HepG2 (cell line): ENCODE measurements around the gene PSEN2. TPM values are rescaled to one million over a fixed set of nuclear protein-coding genes. Genes with fewer than 3 reads are reported as not detected.

Experiments used
- ATAC-seq: fragments of 200-7000 bp; cut with Tn5 transposase; 3 replicates; pipeline ENCODE4 v1.9.1; 2020; ENCODE audit warnings: mild to moderate bottlenecking, moderate library complexity
- BruUV-seq: library from RNA; stranded (reverse); fragments of 400-500 nt; replicated peaks from 2 replicates; lab custom pipeline; 2021; lab: Mats Ljungman, UMichigan
- CTCF ChIA-PET: fragments of 300-600 bp; formaldehyde crosslinking; extraction: SDS; loops from one replicate; lab custom pipeline; 2021; ENCODE audit warnings: low total read pairs, inconsistent platforms, low intra/inter-chr PET ratio; lab: Yijun Ruan, JAX
- POLR2A ChIA-PET: fragments of 350-600 bp; sonication (Branson Sonifier 250); formaldehyde crosslinking; loops from one replicate; lab custom pipeline; 2020; ENCODE audit warnings: antibody characterized with exemption, inconsistent platforms; lab: Yijun Ruan, JAX
- DNase-seq: peaks from one replicate; pipeline ENCODE4 v3.0.0-alpha.2; 2015; ENCODE audit warnings: low spot score
- FAIRE-seq: peaks from 3 replicates; lab custom pipeline; 2011; peaks lifted over from hg19 to GRCh38; lab: Jason Lieb, UNC
- H2AFZ ChIP-seq: one replicate; pipeline ENCODE4 v1.6.1; 2011; ENCODE audit warnings: low read length, inconsistent platforms
- H3K27ac ChIP-seq: fragments of 300-600 bp; 3 replicates; pipeline ENCODE4 v1.8.0; 2011; ENCODE audit warnings: mixed run types, mild to moderate bottlenecking, mixed read lengths, low read length, inconsistent platforms; ENCODE audit not compliant: insufficient read depth; ENCODE audit errors: extremely low read length
- H3K27me3 ChIP-seq, 2 experiments: fragments of 200-600 bp in 1 of 2; 2 replicates in 1 of 2; 3 replicates in 1 of 2; pipeline versions ENCODE4 v1.6.0 to v1.8.0; 2011; ENCODE audit warnings: low read length in 2 of 2, mild to moderate bottlenecking in 2 of 2, moderate library complexity in 2 of 2, inconsistent platforms in 1 of 2; ENCODE audit not compliant: insufficient read depth in 2 of 2, control insufficient read depth in 1 of 2
- H3K36me3 ChIP-seq, 2 experiments: fragments of 200-600 bp in 1 of 2; replicated peaks in 1 of 2; 2 replicates in 1 of 2; 3 replicates in 1 of 2; pipeline versions ENCODE4 v1.5.1 to v1.8.0; 2011; ENCODE audit warnings: low read length in 2 of 2, inconsistent platforms in 1 of 2; ENCODE audit not compliant: insufficient read depth in 2 of 2, control insufficient read depth in 1 of 2
- H3K4me1 ChIP-seq: 2 replicates; pipeline ENCODE4 v1.5.1; 2012; ENCODE audit warnings: low read length, inconsistent platforms; ENCODE audit not compliant: insufficient read depth
- H3K4me2 ChIP-seq: 2 replicates; pipeline ENCODE4 v1.6.0; 2011; ENCODE audit warnings: low read depth, low read length, inconsistent platforms
- H3K4me3 ChIP-seq, 3 experiments: fragments of 200-600 bp in 1 of 3; sonication (generic), shearing (Covaris generic) in 1 of 3; replicated peaks in 1 of 3; 2 replicates each; pipeline ENCODE4 v1.5.1; 2011 to 2016; ENCODE audit warnings: low read length in 3 of 3, inconsistent platforms in 2 of 3, low read depth in 2 of 3, mild to moderate bottlenecking in 2 of 3, control low read depth in 1 of 3, mixed read lengths in 1 of 3; ENCODE audit not compliant: insufficient read depth in 1 of 3
- H3K79me2 ChIP-seq: one replicate; pipeline ENCODE4 v1.6.1; 2011; ENCODE audit warnings: low read length, inconsistent platforms; ENCODE audit not compliant: insufficient read depth
- H3K9ac ChIP-seq: 2 replicates; pipeline ENCODE4 v1.6.0; 2011; ENCODE audit warnings: mild to moderate bottlenecking, low read depth, low read length, inconsistent platforms; ENCODE audit not compliant: insufficient read depth
- H3K9me3 ChIP-seq: 2 replicates; pipeline ENCODE4 v1.5.1; 2012; ENCODE audit warnings: mild to moderate bottlenecking, low read length
- H4K20me1 ChIP-seq: 2 replicates; pipeline ENCODE4 v1.6.0; 2011; ENCODE audit warnings: inconsistent platforms, mild to moderate bottlenecking, low read length, moderate library complexity; ENCODE audit not compliant: insufficient read depth
- NR2F2 ChIP-seq: IDR thresholded peaks from 2 replicates; pipeline ENCODE4 v1.6.1; 2012; ENCODE audit warnings: low read depth, inconsistent platforms, borderline replicate concordance
- SMAD3 ChIP-seq: sonication (generic); formaldehyde crosslinking; IDR thresholded peaks from 2 replicates; pipeline ENCODE4 v1.4.0; 2020; ENCODE audit warnings: missing genetic modification reagents
- THAP8 ChIP-seq: sonication (generic); formaldehyde crosslinking; IDR thresholded peaks from 2 replicates; pipeline ENCODE4 v1.5.1; 2020; ENCODE audit warnings: missing genetic modification reagents, mild to moderate bottlenecking, borderline replicate concordance
- ZBTB25 ChIP-seq: IDR thresholded peaks from 2 replicates; pipeline ENCODE4 v1.6.1; 2018; ENCODE audit warnings: missing genetic modification reagents
- WGBS: methylation state at CpG from one replicate; pipeline ENCODE4 v1.1.6; 2017; ENCODE audit warnings: low lambda C conversion rate; 5-methylcytosine and 5-hydroxymethylcytosine counted together
- in situ Hi-C: cut with HindIII; loops from 2 replicates; pipeline ENCODE4 v1.10.0; 2017; ENCODE audit warnings: low pct_unique_long_range_greater_than_20kb; ENCODE audit not compliant: extremely low pct_ligation_motif_present
- intact Hi-C: fragments of 100-400 bp; cut with micrococcal nuclease; formaldehyde crosslinking; loops from one replicate; pipeline ENCODE4 v1.10.0; 2022; ENCODE audit not compliant: unreplicated experiment
- polyA plus RNA-seq, 8 experiments: library from polyadenylated mRNA; depleted of rRNA in 3 of 8; stranded (reverse) in 7 of 8; unstranded in 1 of 8; fragments of >200 nt; fragmentation: Illumina TruSeq in 4 of 8; extraction: Trizol in 4 of 8; gene quantifications; 2 replicates each; pipeline versions ENCODE4 v1.2.1 to v1.2.3, GENCODE V29; 2011 to 2016; ENCODE audit warnings: low read depth in 4 of 8, missing spikeins in 1 of 8, mixed read lengths in 1 of 8; ENCODE audit not compliant: insufficient read depth in 1 of 8
- total RNA-seq, 5 experiments: library from RNA; depleted of rRNA; stranded (reverse); fragments of >200 nt; fragmentation: Illumina TruSeq; extraction: Trizol; gene quantifications; 2 replicates each; pipeline ENCODE4 v1.2.3, GENCODE V29; 2016; ENCODE audit warnings: low read depth in 1 of 5
- TF ChIP-seq, protein P1 (sequence below): sonication (generic); formaldehyde crosslinking; IDR thresholded peaks from 2 replicates; pipeline ENCODE4 v1.4.0; 2020; ENCODE audit warnings: missing genetic modification reagents

Gene PSEN2
- total and polyA plus RNA-seq, 2 of the 13 experiments (the other 11 are each of a cell fraction or from before 2014, with no cell fraction given) = 5.9 to 13.1 TPM

- Histone ChIP-seq H3K27ac (no peak overlapping the region), H3K79me2 (no peaks in the 10 kb centered on the region), H3K27me3 (no peaks in the 10 kb centered on the region), H3K4me1 (no peaks in the 10 kb centered on the region), H3K36me3 (no peaks in the 10 kb centered on the region), H3K4me3 (no peak overlapping the region), H3K9me3 (no peaks in the 10 kb centered on the region), H3K4me2 (no peak overlapping the region), H3K9ac (no peak overlapping the region), H4K20me1 (no peaks in the 10 kb centered on the region), H2AFZ (no peak overlapping the region)
- no TSS peak for BruUV-seq
- CTCF ChIA-PET = no interaction called here
- intact Hi-C loops (no loop called here), in situ Hi-C loops (no loop called here)
- 96% methylated on average over 12 of the region's 12 CpGs for WGBS
- TF ChIP-seq SMAD3 (CRISPR knock-in tag) (no peak), THAP8 (CRISPR knock-in tag) (no peak), NR2F2 (no peak), ZBTB25 (CRISPR knock-in tag) (no peak)
- TF ChIP-seq, protein P1, sequence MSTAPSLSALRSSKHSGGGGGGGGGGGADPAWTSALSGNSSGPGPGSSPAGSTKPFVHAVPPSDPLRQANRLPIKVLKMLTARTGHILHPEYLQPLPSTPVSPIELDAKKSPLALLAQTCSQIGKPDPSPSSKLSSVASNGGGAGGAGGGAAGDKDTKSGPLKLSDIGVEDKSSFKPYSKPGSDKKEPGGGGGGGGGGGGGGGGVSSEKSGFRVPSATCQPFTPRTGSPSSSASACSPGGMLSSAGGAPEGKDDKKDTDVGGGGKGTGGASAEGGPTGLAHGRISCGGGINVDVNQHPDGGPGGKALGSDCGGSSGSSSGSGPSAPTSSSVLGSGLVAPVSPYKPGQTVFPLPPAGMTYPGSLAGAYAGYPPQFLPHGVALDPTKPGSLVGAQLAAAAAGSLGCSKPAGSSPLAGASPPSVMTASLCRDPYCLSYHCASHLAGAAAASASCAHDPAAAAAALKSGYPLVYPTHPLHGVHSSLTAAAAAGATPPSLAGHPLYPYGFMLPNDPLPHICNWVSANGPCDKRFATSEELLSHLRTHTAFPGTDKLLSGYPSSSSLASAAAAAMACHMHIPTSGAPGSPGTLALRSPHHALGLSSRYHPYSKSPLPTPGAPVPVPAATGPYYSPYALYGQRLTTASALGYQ (CRISPR knock-in tag) = no peak
- ATAC-seq (no peak), FAIRE-seq (no peak), DNase-seq (no peak)
- POLR2A ChIA-PET = no interaction called here
Measured at GRCh38 chr1:226903819-226904716, 33.7 kb downstream of the PSEN2 start.
